GM18870 (cell line): ENCODE measurements around the gene AAGAB.
"Not testable (repeated sequence)": the region's sequence is repeated elsewhere in the genome, so short reads cannot be mapped to it uniquely, and the experiment has no call there.

ENCODE experiments used
- ATAC-seq: cut with Tn5 transposase; IDR thresholded peaks from one replicate; pipeline ENCODE4 v1.9.1; 2021; ENCODE audit warnings: moderate library complexity; ENCODE audit not compliant: unreplicated experiment

AAGAB gene

GRCh38 chr15:67254238-67255175, at the start of gene AAGAB, which contains the start of gene IQCH:
AAGAB (minus strand) TSS chr15:67254661; CDS start chr15:67254631, 30 bp downstream.
IQCH (plus strand) TSS chr15:67254786; CDS start chr15:67254897, 111 bp downstream.
- peak; percentile 80 for ATAC-seq

- ATAC-seq: no peak
These were observed 49.3 kb upstream of the AAGAB start for GRCh38 chr15:67303490-67304363.

DNA sequence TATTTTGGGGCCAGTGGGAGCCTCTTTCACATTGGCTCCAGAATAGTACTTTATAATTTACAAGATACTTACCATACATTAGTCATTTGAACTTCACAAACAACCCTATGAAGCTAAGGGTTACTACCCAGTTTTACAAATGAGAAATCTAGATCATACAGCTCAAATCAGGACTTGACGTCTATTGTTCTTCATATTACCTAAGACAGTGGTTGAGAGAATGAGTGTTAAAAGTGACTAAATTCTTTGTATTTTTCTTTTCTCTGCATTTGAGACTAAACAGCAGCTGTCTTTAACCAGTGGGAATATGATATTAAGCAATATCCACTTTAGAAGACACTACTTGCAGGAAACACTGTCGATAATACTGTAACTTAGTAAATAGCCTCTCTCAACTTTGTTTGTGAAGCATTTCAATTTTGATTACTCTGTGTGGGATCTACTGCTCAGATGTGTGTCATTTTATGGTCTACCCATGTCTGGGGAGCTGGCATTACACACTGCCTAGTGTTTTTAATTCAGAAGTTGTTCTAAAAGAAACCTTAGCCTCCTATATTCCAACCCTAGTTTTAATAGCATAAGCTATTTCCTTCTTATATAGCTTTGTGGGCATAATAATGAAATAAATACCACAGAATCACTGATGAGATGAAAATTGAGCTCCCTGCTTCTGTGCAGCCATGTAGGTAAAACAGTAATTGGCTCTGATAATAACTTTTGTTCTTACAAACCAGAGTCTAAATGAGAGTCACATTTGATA, 46.0 kb upstream of the AAGAB start:
- no peak for ATAC-seq

DNA sequence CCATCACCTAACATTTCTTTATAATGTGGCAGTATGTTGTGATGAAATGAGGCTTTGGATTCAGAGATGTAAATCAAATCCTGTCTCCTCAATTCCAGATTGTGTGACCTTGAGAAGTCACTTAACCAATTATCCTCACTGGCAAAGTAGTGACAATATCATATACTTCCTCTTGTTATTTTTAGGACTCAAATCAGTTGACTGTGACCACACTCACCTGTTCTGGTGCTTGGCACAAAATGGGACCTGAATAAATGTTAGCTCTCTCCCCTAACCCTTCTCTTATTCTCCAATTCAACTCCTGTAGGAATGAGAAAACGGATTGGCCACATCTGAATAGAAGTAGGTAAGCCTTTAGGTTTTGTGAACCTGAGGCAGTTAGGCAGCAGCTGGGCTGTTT, 42.2 kb upstream of the AAGAB start:
- ATAC-seq: no peak

- ATAC-seq: no peak
These were observed 41.7 kb upstream of the AAGAB start for GRCh38 chr15:67296188-67296587.

DNA sequence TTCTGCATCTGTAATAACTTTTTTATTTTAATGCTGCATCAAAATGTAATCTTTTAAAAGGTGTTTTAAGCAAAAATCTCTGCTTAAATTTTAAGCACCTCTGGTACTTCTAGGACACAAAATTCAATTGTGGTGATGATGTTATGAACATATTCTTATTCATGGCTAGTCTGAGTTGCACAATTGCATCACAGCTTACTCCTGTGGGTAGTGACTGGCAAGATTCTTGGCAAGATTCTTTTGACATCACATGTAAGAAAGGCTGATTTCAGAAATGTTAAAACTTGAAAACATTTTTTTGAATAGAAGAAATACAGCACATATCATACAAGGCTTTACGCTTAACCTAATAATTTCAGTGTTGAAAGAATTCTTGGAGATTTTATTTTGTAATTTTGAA, 35.9 kb upstream of the AAGAB start:
- no peak for ATAC-seq

DNA sequence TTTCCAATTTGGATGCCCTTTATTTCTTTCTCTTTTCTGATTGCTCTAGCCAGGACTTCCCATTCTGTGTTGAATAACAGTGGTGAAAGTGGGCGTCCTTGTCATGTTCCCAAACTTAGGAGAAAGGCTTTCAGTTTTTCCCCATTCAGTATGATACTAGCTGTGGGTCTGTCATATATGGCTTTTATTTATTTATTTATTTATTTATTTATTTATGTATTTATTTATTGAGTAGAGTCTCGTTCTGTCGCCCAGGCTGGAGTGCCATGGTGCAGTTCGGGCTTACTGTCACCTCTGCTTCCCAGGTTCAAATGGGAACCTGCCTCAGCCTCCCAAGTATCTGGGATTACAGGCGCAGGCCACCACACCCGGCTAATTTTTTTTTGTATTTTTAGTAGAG, 31.9 kb upstream of the AAGAB start:
- ATAC-seq: not testable (repeated sequence)

DNA sequence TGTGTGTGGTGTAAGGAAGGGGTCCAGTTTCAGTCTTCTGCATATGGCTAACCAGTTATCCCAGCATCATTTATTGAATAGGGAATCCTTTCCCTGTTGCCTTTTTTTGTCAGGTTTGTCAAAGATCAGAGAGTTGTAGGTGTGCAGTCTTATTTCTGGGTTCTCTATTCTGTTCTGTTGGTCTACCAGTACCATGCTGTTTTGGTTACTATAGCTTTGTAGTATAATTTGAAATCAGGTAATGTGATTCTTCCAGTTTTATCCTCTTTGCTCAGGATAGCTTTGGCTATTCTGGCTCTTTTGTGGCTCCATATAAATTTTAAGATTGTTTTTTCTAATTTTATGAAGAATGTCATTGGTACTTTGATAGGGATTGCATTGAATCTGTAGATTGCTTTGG, 31.2 kb upstream of the AAGAB start:
- not testable (repeated sequence) for ATAC-seq

DNA sequence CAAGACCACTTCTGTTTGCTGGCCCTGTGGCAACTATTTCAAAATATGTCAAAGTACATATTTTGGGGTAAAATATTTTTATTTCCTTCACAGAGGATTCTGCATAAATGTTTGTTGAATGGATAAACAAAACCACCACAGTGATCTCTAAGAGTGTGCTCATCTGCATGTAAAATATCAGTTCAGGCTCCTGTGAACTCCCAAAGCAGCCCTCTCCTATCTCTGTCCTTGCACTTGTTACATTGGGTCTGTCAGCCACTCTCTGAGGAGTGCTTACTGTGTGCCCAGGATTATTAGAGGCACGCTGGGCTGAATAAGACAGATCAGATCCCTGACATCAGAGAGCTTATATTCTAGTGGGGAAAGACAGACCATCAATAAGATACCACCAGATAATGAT, 27.3 kb upstream of the AAGAB start:
- ATAC-seq: no peak

GRCh38 chr15:67280217-67280616, 25.8 kb upstream of the AAGAB start:
- no peak for ATAC-seq

DNA sequence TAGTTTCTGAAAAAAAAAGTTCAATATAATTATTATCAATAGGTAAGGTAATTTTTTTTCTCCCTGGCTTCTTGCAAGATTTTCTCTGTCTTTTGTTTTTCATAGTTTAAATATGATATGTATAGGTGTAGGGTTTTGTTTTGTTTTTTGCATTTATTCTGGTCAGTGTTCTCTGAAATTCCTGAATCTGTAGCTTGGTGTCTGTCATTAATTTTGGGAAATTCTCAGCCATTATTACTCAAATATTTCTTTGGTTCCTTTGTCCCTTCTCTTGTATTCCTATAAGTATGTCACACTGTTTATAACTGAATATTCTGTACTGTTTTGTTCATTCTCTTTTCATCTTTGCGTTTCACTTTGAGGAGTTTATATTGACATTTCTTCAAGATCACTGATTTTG, 22.2 kb upstream of the AAGAB start:
- no peak for ATAC-seq

GRCh38 chr15:67274236-67274635, 19.8 kb upstream of the AAGAB start:
- no peak for ATAC-seq

DNA sequence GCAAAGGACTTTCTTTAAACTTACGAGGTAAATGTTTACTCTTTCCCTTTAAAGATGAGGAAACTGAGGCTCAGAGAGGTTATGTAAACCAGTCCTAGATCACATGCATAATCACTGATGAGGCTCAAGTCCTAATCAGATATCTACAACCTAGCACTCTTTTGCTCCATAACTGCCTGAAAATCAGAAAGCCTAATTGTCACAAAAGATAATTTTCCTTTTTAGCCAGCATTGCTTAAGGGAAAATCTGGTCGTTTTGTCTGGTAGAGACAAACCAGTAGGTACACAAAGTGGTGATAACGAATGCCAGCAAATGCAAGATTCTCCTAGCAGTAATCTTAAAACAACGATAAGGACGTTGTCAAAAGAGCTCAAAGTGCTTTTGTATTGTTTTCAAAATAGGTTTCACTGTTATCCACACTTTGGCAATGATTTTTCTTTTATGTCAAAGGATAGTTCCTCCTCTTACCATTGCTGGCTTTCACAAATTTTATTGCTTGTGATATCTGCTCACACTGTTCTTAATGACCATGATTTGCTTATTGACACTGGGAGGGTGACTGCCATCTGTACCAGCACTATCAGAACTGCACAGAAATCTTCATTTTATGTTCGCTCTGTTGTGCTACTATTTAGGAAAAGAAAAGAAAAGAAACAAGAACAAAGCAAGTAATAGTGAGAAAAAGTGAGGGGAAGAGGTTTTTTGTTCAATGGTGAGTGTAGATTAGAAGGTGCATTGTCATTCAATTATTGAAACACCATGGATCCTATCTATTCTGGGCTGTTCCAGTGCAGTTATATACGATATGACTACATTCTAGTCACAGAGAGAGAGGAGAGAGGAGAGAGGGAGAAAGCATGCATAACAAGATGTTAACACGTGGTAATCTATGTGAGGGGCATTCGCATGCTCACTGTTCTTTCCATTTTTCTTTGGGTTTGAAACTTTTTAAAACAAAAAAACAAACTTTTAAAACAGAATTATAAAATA, 13.8 kb upstream of the AAGAB start:
- ATAC-seq: no peak

DNA sequence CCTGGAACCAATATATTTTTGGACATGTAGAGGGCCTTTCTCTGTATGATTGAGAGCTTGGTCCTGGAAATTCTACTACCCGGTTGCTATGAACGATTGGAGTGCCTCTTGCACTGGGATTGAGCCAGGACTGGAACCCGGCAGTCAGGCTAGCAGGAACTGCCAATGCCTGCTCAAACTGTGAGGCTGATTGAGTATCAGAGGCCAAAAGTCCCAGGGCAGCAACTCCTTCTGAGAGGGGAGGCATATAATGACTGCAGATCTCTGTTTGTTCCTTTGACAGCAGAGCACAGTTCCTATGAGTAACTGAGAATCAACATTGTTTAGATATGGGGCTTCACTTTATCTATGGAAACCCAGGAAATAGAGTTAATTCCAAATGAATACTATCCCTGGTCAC, 13.0 kb upstream of the AAGAB start:
- no peak for ATAC-seq

GRCh38 chr15:67266870-67267269, 12.4 kb upstream of the AAGAB start:
- ATAC-seq: no peak

DNA sequence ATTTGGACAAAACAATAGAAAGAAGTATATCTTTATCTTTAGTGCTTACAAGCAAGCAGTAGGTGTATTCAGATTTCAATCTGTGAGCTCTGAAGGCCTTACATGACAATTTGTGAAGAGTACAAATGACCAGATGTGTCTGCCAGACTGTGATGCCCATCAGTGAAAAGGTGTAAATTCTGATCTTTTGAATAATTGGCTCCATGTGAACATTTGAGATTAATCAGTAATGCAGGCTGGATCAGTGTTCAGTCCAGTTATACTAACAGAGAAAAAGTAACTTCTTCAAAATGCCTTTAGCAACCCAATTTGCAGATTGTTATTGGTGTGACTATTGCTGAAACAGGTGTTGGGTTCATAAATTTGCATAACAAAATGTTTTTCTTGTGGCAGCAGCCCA, 5.3 kb upstream of the AAGAB start:
- ATAC-seq: no peak

DNA sequence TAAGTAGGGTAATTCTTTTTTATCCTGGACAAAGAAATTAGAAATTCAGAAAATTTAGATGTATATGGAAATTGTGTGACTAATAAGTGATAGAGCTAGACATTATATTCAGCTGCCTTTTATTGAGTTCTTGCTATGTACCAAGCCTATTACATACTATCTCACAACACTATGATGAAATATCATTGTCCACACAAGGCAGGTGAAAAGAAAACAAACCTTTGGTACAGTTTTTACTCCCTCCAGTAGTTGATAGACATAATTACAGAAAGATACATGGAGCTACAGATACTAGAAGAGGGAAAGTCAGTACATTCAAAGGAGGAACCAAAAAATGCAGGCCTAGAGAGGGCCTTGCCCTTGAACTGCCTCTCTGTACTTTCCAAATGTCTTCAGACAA, 4.9 kb upstream of the AAGAB start:
- ATAC-seq: no peak

- not testable (repeated sequence) for ATAC-seq
These were observed 4.0 kb upstream of the AAGAB start for GRCh38 chr15:67258412-67258811.

GRCh38 chr15:67256051-67256450, 1.6 kb upstream of the AAGAB start:
- no peak for ATAC-seq
